ENCODE data around the gene GRIK5. TPM values are rescaled to one million over a fixed set of nuclear protein-coding genes. Genes with fewer than 3 reads are reported as not detected.

Gene GRIK5
- total and polyA plus RNA-seq, 9 donors: 1.3 to 5.8 (median 3.2) TPM

GRCh38 chr19:41957838-41958366, 112.1 kb downstream of the GRIK5 start:
- peak overlapping the region; percentile 95 for H3K27ac ChIP-seq (ENCODE audit: low read length)
- H3K27me3 ChIP-seq (ENCODE audit: control insufficient read depth, insufficient read depth, low read length): no peaks in the 10 kb centered on the region
- peak overlapping the region; percentile 97 for H3K4me3 ChIP-seq (ENCODE audit: low read length)
- peaks cover 20% of the 10 kb centered on the region for H3K4me1 ChIP-seq (ENCODE audit: control insufficient read depth, insufficient read depth, low read length)
- peaks cover 7% of the 10 kb centered on the region for H3K36me3 ChIP-seq (ENCODE audit: control insufficient read depth, insufficient read depth, low read length)
- peak; percentile 88 for DNase-seq
- no peaks in the 10 kb centered on the region for H3K9me3 ChIP-seq (replicated peaks; ENCODE audit: control insufficient read depth, low read depth, low read length)
- 9% methylated on average over 7 of the region's 10 CpGs for WGBS (ENCODE audit: insufficient coverage)

- 87% methylated on average over 7 of the region's 11 CpGs for WGBS (ENCODE audit: insufficient coverage)
- H3K9me3 ChIP-seq (replicated peaks; ENCODE audit: control insufficient read depth, low read depth, low read length): no peaks in the 10 kb centered on the region
- DNase-seq: no peak
- H3K36me3 ChIP-seq (ENCODE audit: control insufficient read depth, insufficient read depth, low read length): peaks cover 7% of the 10 kb centered on the region
- H3K4me1 ChIP-seq (ENCODE audit: control insufficient read depth, insufficient read depth, low read length): peaks cover 20% of the 10 kb centered on the region
- no peaks in the 10 kb centered on the region for H3K27me3 ChIP-seq (ENCODE audit: control insufficient read depth, insufficient read depth, low read length)
- no peak overlapping the region for H3K27ac ChIP-seq (ENCODE audit: low read length)
- no peak overlapping the region for H3K4me3 ChIP-seq (ENCODE audit: low read length)
Measured at GRCh38 chr19:41957161-41957837, 112.7 kb downstream of the GRIK5 start.

- Histone ChIP-seq H3K4me3 (ENCODE audit: low read length) (no peak overlapping the region), H3K27me3 (ENCODE audit: control insufficient read depth, insufficient read depth, low read length) (no peaks in the 10 kb centered on the region), H3K9me3 (replicated peaks; ENCODE audit: control insufficient read depth, low read depth, low read length) (no peaks in the 10 kb centered on the region), H3K36me3 (ENCODE audit: control insufficient read depth, insufficient read depth, low read length) (peaks cover 7% of the 10 kb centered on the region), H3K4me1 (ENCODE audit: control insufficient read depth, insufficient read depth, low read length) (peaks cover 22% of the 10 kb centered on the region), H3K27ac (ENCODE audit: low read length) (no peak overlapping the region)
- 74% methylated on average over 10 of the region's 13 CpGs for WGBS (ENCODE audit: insufficient coverage)
- DNase-seq: no peak
Measured at GRCh38 chr19:41956621-41957020, 113.4 kb downstream of the GRIK5 start.

- Histone ChIP-seq H3K4me3 (ENCODE audit: low read length) (no peak overlapping the region), H3K36me3 (ENCODE audit: control insufficient read depth, insufficient read depth, low read length) (peaks cover 7% of the 10 kb centered on the region), H3K27me3 (ENCODE audit: control insufficient read depth, insufficient read depth, low read length) (no peaks in the 10 kb centered on the region), H3K4me1 (ENCODE audit: control insufficient read depth, insufficient read depth, low read length) (peaks cover 22% of the 10 kb centered on the region), H3K27ac (ENCODE audit: low read length) (no peak overlapping the region), H3K9me3 (replicated peaks; ENCODE audit: control insufficient read depth, low read depth, low read length) (no peaks in the 10 kb centered on the region)
- DNase-seq: no peak
- WGBS (ENCODE audit: insufficient coverage): 61% methylated on average over 5 of the region's 7 CpGs
Measured at GRCh38 chr19:41955521-41955920, 114.5 kb downstream of the GRIK5 start.

- peak; percentile 79 for DNase-seq
- H3K27me3 ChIP-seq (ENCODE audit: control insufficient read depth, insufficient read depth, low read length): no peaks in the 10 kb centered on the region
- peaks cover 3% of the 10 kb centered on the region for H3K4me1 ChIP-seq (ENCODE audit: control insufficient read depth, insufficient read depth, low read length)
- H3K27ac ChIP-seq (ENCODE audit: low read length): no peak overlapping the region
- 0% methylated on average over 6 of the region's 12 CpGs for WGBS (ENCODE audit: insufficient coverage)
- H3K9me3 ChIP-seq (replicated peaks; ENCODE audit: control insufficient read depth, low read depth, low read length): no peaks in the 10 kb centered on the region
- peaks cover 7% of the 10 kb centered on the region for H3K36me3 ChIP-seq (ENCODE audit: control insufficient read depth, insufficient read depth, low read length)
- H3K4me3 ChIP-seq (ENCODE audit: low read length): no peak overlapping the region
Measured at GRCh38 chr19:41951686-41952172, 118.3 kb downstream of the GRIK5 start.

Other genes starting within 250 kb of the GRIK5 start
- gene LYPD4, start 225.5 kb downstream of the GRIK5 start, total RNA-seq: not detected
- gene LYPD4, start 225.5 kb downstream of the GRIK5 start, polyA plus RNA-seq (ENCODE audit: insufficient read depth in 1 of 8, insufficient read length in 8 of 8, low replicate concordance in 1 of 8): not detected
- not detected for gene DMRTC2, start 225.2 kb downstream of the GRIK5 start, total RNA-seq
- gene DMRTC2, start 225.2 kb downstream of the GRIK5 start, polyA plus RNA-seq (ENCODE audit: insufficient read depth in 1 of 8, insufficient read length in 8 of 8, low replicate concordance in 1 of 8): not detected
- 4,411 TPM for gene RPS19, start 210.0 kb downstream of the GRIK5 start, total RNA-seq
- 1,000 to 10,000 TPM; 2,442 to 2,898 (median 2,547) TPM for gene RPS19, start 210.0 kb downstream of the GRIK5 start, polyA plus RNA-seq (ENCODE audit: insufficient read depth in 1 of 8, insufficient read length in 8 of 8, low replicate concordance in 1 of 8)
- gene CD79A, start 192.9 kb downstream of the GRIK5 start, total RNA-seq: 0.49 TPM
- 1 to 10 TPM in 4 of 8 donors, under 1 TPM in 4; 0.75 to 1.8 (median 0.99) TPM for gene CD79A, start 192.9 kb downstream of the GRIK5 start, polyA plus RNA-seq (ENCODE audit: insufficient read depth in 1 of 8, insufficient read length in 8 of 8, low replicate concordance in 1 of 8)
- 17.2 TPM for gene ARHGEF1, start 187.0 kb downstream of the GRIK5 start, total RNA-seq
- 10 to 100 TPM; 35.0 to 54.5 (median 48.0) TPM for gene ARHGEF1, start 187.0 kb downstream of the GRIK5 start, polyA plus RNA-seq (ENCODE audit: insufficient read depth in 1 of 8, insufficient read length in 8 of 8, low replicate concordance in 1 of 8)
- gene ERFL, start 141.8 kb downstream of the GRIK5 start, total RNA-seq: 0.04 TPM
- gene ERFL, start 141.8 kb downstream of the GRIK5 start, polyA plus RNA-seq (ENCODE audit: insufficient read depth in 1 of 8, insufficient read length in 8 of 8, low replicate concordance in 1 of 8): under 1 TPM; 0.07 to 0.31 (median 0.12) TPM
- 110 TPM for gene RABAC1, start 110.9 kb downstream of the GRIK5 start, total RNA-seq
- gene RABAC1, start 110.9 kb downstream of the GRIK5 start, polyA plus RNA-seq (ENCODE audit: insufficient read depth in 1 of 8, insufficient read length in 8 of 8, low replicate concordance in 1 of 8): 100 to 1,000 TPM in 2 of 8 donors, 10 to 100 TPM in 6; 59.0 to 105 (median 82.7) TPM
- 0.18 TPM for gene ATP1A3, start 76.0 kb downstream of the GRIK5 start, total RNA-seq
- gene ATP1A3, start 76.0 kb downstream of the GRIK5 start, polyA plus RNA-seq (ENCODE audit: insufficient read depth in 1 of 8, insufficient read length in 8 of 8, low replicate concordance in 1 of 8): 1 to 10 TPM in 1 of 8 donors, under 1 TPM in 7; 0.49 to 1.2 (median 0.66) TPM
- gene ZNF574, start 6.0 kb upstream of the GRIK5 start, total RNA-seq: 6.4 TPM
- 10 to 100 TPM in 7 of 8 donors, 1 to 10 TPM in 1; 9.3 to 13.4 (median 12.1) TPM for gene ZNF574, start 6.0 kb upstream of the GRIK5 start, polyA plus RNA-seq (ENCODE audit: insufficient read depth in 1 of 8, insufficient read length in 8 of 8, low replicate concordance in 1 of 8)
- 0.35 TPM for gene POU2F2, start 62.2 kb upstream of the GRIK5 start, total RNA-seq
- 1 to 10 TPM; 1.0 to 1.7 (median 1.2) TPM for gene POU2F2, start 62.2 kb upstream of the GRIK5 start, polyA plus RNA-seq (ENCODE audit: insufficient read depth in 1 of 8, insufficient read length in 8 of 8, low replicate concordance in 1 of 8)
- gene DEDD2, start 147.5 kb upstream of the GRIK5 start, total RNA-seq: 11.7 TPM
- gene DEDD2, start 147.5 kb upstream of the GRIK5 start, polyA plus RNA-seq (ENCODE audit: insufficient read depth in 1 of 8, insufficient read length in 8 of 8, low replicate concordance in 1 of 8): 10 to 100 TPM; 12.2 to 16.3 (median 13.9) TPM
- 5.6 TPM for gene ZNF526, start 150.1 kb upstream of the GRIK5 start, total RNA-seq
- 1 to 10 TPM; 5.4 to 8.7 (median 6.6) TPM for gene ZNF526, start 150.1 kb upstream of the GRIK5 start, polyA plus RNA-seq (ENCODE audit: insufficient read depth in 1 of 8, insufficient read length in 8 of 8, low replicate concordance in 1 of 8)
- gene GSK3A, start 172.4 kb upstream of the GRIK5 start, total RNA-seq: 11.6 TPM
- 10 to 100 TPM; 40.1 to 51.6 (median 45.3) TPM for gene GSK3A, start 172.4 kb upstream of the GRIK5 start, polyA plus RNA-seq (ENCODE audit: insufficient read depth in 1 of 8, insufficient read length in 8 of 8, low replicate concordance in 1 of 8)
- 17.3 TPM for gene ERF, start 184.9 kb upstream of the GRIK5 start, total RNA-seq
- gene ERF, start 184.9 kb upstream of the GRIK5 start, polyA plus RNA-seq (ENCODE audit: insufficient read depth in 1 of 8, insufficient read length in 8 of 8, low replicate concordance in 1 of 8): 10 to 100 TPM; 31.6 to 51.6 (median 39.9) TPM
- 13.6 TPM for gene CIC, start 199.0 kb upstream of the GRIK5 start, total RNA-seq
- gene CIC, start 199.0 kb upstream of the GRIK5 start, polyA plus RNA-seq (ENCODE audit: insufficient read depth in 1 of 8, insufficient read length in 8 of 8, low replicate concordance in 1 of 8): 10 to 100 TPM; 33.4 to 52.7 (median 42.0) TPM
- 0.27 TPM for gene PRR19, start 231.9 kb upstream of the GRIK5 start, total RNA-seq
- 1 to 10 TPM in 2 of 8 donors, under 1 TPM in 6; 0.57 to 1.4 (median 0.80) TPM for gene PRR19, start 231.9 kb upstream of the GRIK5 start, polyA plus RNA-seq (ENCODE audit: insufficient read depth in 1 of 8, insufficient read length in 8 of 8, low replicate concordance in 1 of 8)
- 28.9 TPM for gene PAFAH1B3, start 232.4 kb upstream of the GRIK5 start, total RNA-seq
- gene PAFAH1B3, start 232.4 kb upstream of the GRIK5 start, polyA plus RNA-seq (ENCODE audit: insufficient read depth in 1 of 8, insufficient read length in 8 of 8, low replicate concordance in 1 of 8): 10 to 100 TPM; 31.2 to 42.7 (median 35.9) TPM
- 0.04 TPM for gene TMEM145, start 243.1 kb upstream of the GRIK5 start, total RNA-seq
- gene TMEM145, start 243.1 kb upstream of the GRIK5 start, polyA plus RNA-seq (ENCODE audit: insufficient read depth in 1 of 8, insufficient read length in 8 of 8, low replicate concordance in 1 of 8): under 1 TPM; 0.09 to 0.56 (median 0.34) TPM

Measured in muscle of leg (tissue), 11 donors.